ENCODE data around the gene SORT1.
"Not testable (repeated sequence)": the region's sequence is repeated elsewhere in the genome, so short reads cannot be mapped to it uniquely, and the experiment has no call there.

DNA sequence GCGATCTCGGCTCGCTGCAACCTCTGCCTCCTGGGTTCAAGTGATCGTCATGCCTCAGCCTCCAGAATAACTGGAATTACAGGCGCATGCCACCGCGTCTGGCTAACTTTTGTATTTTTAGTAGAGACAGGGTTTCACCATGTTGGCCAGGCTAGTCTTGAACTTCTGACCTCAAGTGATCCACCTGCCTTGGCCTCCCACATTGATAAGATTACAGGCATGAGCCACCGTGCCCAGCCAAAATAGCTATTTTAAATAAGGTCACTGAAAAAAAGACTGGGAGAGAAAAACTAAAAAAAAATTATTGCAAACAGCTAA lies 2.5 kb downstream of the SORT1 start:
- TF ChIP-seq, protein P1, sequence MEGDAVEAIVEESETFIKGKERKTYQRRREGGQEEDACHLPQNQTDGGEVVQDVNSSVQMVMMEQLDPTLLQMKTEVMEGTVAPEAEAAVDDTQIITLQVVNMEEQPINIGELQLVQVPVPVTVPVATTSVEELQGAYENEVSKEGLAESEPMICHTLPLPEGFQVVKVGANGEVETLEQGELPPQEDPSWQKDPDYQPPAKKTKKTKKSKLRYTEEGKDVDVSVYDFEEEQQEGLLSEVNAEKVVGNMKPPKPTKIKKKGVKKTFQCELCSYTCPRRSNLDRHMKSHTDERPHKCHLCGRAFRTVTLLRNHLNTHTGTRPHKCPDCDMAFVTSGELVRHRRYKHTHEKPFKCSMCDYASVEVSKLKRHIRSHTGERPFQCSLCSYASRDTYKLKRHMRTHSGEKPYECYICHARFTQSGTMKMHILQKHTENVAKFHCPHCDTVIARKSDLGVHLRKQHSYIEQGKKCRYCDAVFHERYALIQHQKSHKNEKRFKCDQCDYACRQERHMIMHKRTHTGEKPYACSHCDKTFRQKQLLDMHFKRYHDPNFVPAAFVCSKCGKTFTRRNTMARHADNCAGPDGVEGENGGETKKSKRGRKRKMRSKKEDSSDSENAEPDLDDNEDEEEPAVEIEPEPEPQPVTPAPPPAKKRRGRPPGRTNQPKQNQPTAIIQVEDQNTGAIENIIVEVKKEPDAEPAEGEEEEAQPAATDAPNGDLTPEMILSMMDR (IDR thresholded peaks at IDR 0.05) = not testable (repeated sequence)
- not testable (repeated sequence) for TF ChIP-seq POLR2AphosphoS5 (IDR thresholded peaks at IDR 0.05); POLR2A (IDR thresholded peaks at IDR 0.05; ENCODE audit: low read depth)
